H9 (cell line): ENCODE results near the gene CXCR5. TPM values are rescaled to one million over a fixed set of nuclear protein-coding genes. Genes with fewer than 3 reads are reported as not detected.

Source experiments
- DNase-seq: peaks from one replicate; pipeline ENCODE4 v3.0.0-alpha.2; 2017
- H2AFZ ChIP-seq: one replicate; pipeline ENCODE4 v1.6.1; 2013; ENCODE audit warnings: mild to moderate bottlenecking, low read length, control low read depth, moderate library complexity
- H2AK5ac ChIP-seq: 2 replicates; pipeline ENCODE4 v1.6.1; 2013; ENCODE audit warnings: low read length, control low read depth, mixed read lengths; ENCODE audit not compliant: insufficient read length
- H2BK120ac ChIP-seq: one replicate; pipeline ENCODE4 v1.6.1; 2013; ENCODE audit warnings: low read depth, mild to moderate bottlenecking, low read length, control low read depth, inconsistent platforms; ENCODE audit not compliant: poor library complexity, severe bottlenecking
- H2BK12ac ChIP-seq: 2 replicates; pipeline ENCODE4 v1.6.1; 2013; ENCODE audit warnings: low read length, control low read depth, mixed read lengths, low read depth; ENCODE audit not compliant: insufficient read length
- H2BK15ac ChIP-seq: 2 replicates; pipeline ENCODE4 v1.6.1; 2013; ENCODE audit warnings: low read depth, low read length, control low read depth
- H2BK20ac ChIP-seq: one replicate; pipeline ENCODE4 v1.6.1; 2013; ENCODE audit warnings: low read depth, mild to moderate bottlenecking, low read length, control low read depth, inconsistent platforms; ENCODE audit not compliant: poor library complexity, severe bottlenecking
- H2BK5ac ChIP-seq: 2 replicates; pipeline ENCODE4 v1.6.1; 2013; ENCODE audit warnings: low read length, control low read depth, mixed read lengths; ENCODE audit not compliant: insufficient read length
- H3K14ac ChIP-seq: 2 replicates; pipeline ENCODE4 v1.6.1; 2013; ENCODE audit warnings: low read length, control low read depth; ENCODE audit not compliant: insufficient read depth
- H3K18ac ChIP-seq: 2 replicates; pipeline ENCODE4 v1.6.1; 2013; ENCODE audit warnings: low read depth, mild to moderate bottlenecking, mixed read lengths, low read length, control low read depth; ENCODE audit not compliant: insufficient read length
- H3K23ac ChIP-seq: 2 replicates; pipeline ENCODE4 v1.6.1; 2013; ENCODE audit warnings: low read length, control low read depth, mixed read lengths, low read depth; ENCODE audit not compliant: insufficient read length
- H3K23me2 ChIP-seq: 2 replicates; pipeline ENCODE4 v1.6.1; 2013; ENCODE audit warnings: low read depth, mild to moderate bottlenecking, mixed read lengths, low read length, control low read depth; ENCODE audit not compliant: insufficient read length, poor library complexity, severe bottlenecking
- H3K27ac ChIP-seq: 2 replicates; pipeline ENCODE4 v1.5.1; 2013; ENCODE audit warnings: low read length, control low read depth, mixed read lengths, low read depth; ENCODE audit not compliant: insufficient read length
- H3K27me3 ChIP-seq: 2 replicates; pipeline ENCODE4 v1.6.1; 2013; ENCODE audit warnings: low read length, control low read depth, inconsistent platforms; ENCODE audit not compliant: insufficient read depth
- H3K4ac ChIP-seq: 2 replicates; pipeline ENCODE4 v1.6.1; 2013; ENCODE audit warnings: low read depth, mild to moderate bottlenecking, control low read depth, inconsistent platforms, low read length, moderate library complexity
- H3K4me1 ChIP-seq: 2 replicates; pipeline ENCODE4 v1.6.1; 2013; ENCODE audit warnings: low read length, control low read depth, inconsistent platforms; ENCODE audit not compliant: insufficient read depth
- H3K4me2 ChIP-seq: 2 replicates; pipeline ENCODE4 v1.6.1; 2013; ENCODE audit warnings: low read length, control low read depth, mixed read lengths; ENCODE audit not compliant: insufficient read length, insufficient read depth
- H3K56ac ChIP-seq: 2 replicates; pipeline ENCODE4 v1.6.1; 2013; ENCODE audit warnings: low read depth, mild to moderate bottlenecking, mixed read lengths, low read length, control low read depth; ENCODE audit not compliant: insufficient read length
- H3K79me1 ChIP-seq: 2 replicates; pipeline ENCODE4 v1.6.1; 2013; ENCODE audit warnings: low read depth, mild to moderate bottlenecking, moderate library complexity, low read length, control low read depth, inconsistent platforms; ENCODE audit not compliant: insufficient read depth, poor library complexity, severe bottlenecking
- H3K79me2 ChIP-seq: 2 replicates; pipeline ENCODE4 v1.6.1; 2013; ENCODE audit warnings: low read length, control low read depth, inconsistent platforms; ENCODE audit not compliant: insufficient read depth
- H3K9ac ChIP-seq: 2 replicates; pipeline ENCODE4 v1.6.1; 2013; ENCODE audit warnings: low read length, control low read depth, mixed read lengths; ENCODE audit not compliant: insufficient read length; ENCODE audit errors: extremely low read depth
- H3K9me3 ChIP-seq: one replicate; pipeline ENCODE4 v1.6.1; 2013; ENCODE audit warnings: low read depth, low read length, inconsistent platforms; ENCODE audit not compliant: control insufficient read depth
- H3T11ph ChIP-seq: one replicate; pipeline ENCODE4 v1.6.1; 2013; ENCODE audit warnings: mild to moderate bottlenecking, low read length, control low read depth, inconsistent platforms
- H4K20me1 ChIP-seq: one replicate; pipeline ENCODE4 v1.6.1; 2013; ENCODE audit not compliant: control insufficient read depth, insufficient read length, insufficient read depth
- H4K5ac ChIP-seq: 2 replicates; pipeline ENCODE4 v1.6.1; 2013; ENCODE audit warnings: low read depth, mild to moderate bottlenecking, mixed read lengths, low read length, control low read depth; ENCODE audit not compliant: insufficient read length
- H4K8ac ChIP-seq: replicated peaks from 2 replicates; pipeline ENCODE4 v1.6.1; 2013; ENCODE audit warnings: low read length, control low read depth, mixed read lengths, low read depth; ENCODE audit not compliant: insufficient read length
- H4K91ac ChIP-seq: 2 replicates; pipeline ENCODE4 v1.6.1; 2013; ENCODE audit warnings: low read depth, mild to moderate bottlenecking, moderate library complexity, mixed read lengths, low read length, control low read depth; ENCODE audit not compliant: insufficient read length
- H3K27ac Mint-ChIP-seq, 3 experiments: 2 replicates in 2 of 3; 3 replicates in 1 of 3; pipeline ENCODE4 v1.8.0; 2020 to 2021; ENCODE audit warnings: mixed read lengths in 3 of 3, mild to moderate bottlenecking in 1 of 3, moderate library complexity in 1 of 3
- H3K27me3 Mint-ChIP-seq: 2 replicates; pipeline ENCODE4 v1.8.0; 2021; ENCODE audit warnings: low read depth, mild to moderate bottlenecking, moderate library complexity, mixed read lengths
- H3K36me3 Mint-ChIP-seq, 3 experiments: 2 replicates in 2 of 3; 3 replicates in 1 of 3; pipeline ENCODE4 v1.8.0; 2020 to 2021; ENCODE audit warnings: low read depth in 3 of 3, mixed read lengths in 3 of 3; ENCODE audit not compliant: insufficient read depth in 1 of 3
- H3K4me1 Mint-ChIP-seq, 2 experiments: 2 replicates each; pipeline ENCODE4 v1.8.0; 2020; ENCODE audit warnings: mixed read lengths in 2 of 2
- H3K4me3 Mint-ChIP-seq, 2 experiments: 2 replicates in 1 of 2; 3 replicates in 1 of 2; pipeline ENCODE4 v1.8.0; 2020 to 2021; ENCODE audit warnings: mild to moderate bottlenecking in 2 of 2, mixed read lengths in 2 of 2, moderate library complexity in 1 of 2
- H3K9me3 Mint-ChIP-seq, 2 experiments: 2 replicates in 1 of 2; 3 replicates in 1 of 2; pipeline ENCODE4 v1.8.0; 2020; ENCODE audit warnings: mild to moderate bottlenecking in 2 of 2, mixed read lengths in 2 of 2, moderate library complexity in 1 of 2
- CTCF ChIP-seq: fragments of 200-600 bp; sonication (generic); conservative IDR thresholded peaks from 3 replicates; pipeline ENCODE4 v1.8.0; 2021; ENCODE audit warnings: antibody characterized with exemption, mild to moderate bottlenecking
- WGBS: extraction: QIAGEN DNeasy Blood & Tissue Kit; methylation state at CpG from one replicate; pipeline ENCODE4 v1.1.7; 2013; ENCODE audit warnings: missing lambda C conversion rate, low lambda C conversion rate, mixed read lengths; ENCODE audit not compliant: insufficient read length; ENCODE audit errors: extremely low coverage; 5-methylcytosine and 5-hydroxymethylcytosine counted together
- total RNA-seq: library from RNA; stranded (reverse); gene quantifications from 2 replicates; pipeline ENCODE4 v1.2.1, GENCODE V29; 2021

The CXCR5 gene
- total RNA-seq, 1 experiment from 2014 or later, result 0.07 TPM

- H3K18ac ChIP-seq, result no peak overlapping the region
- no peaks in the 10 kb centered on the region for H4K20me1 ChIP-seq
- peaks cover 0 to 3% of the 10 kb centered on the region in 2 experiments; a peak in 1 of 4 replicates for H3K4me1 Mint-ChIP-seq
- H3K36me3 Mint-ChIP-seq, result no peaks in the 10 kb centered on the region
- H2BK20ac ChIP-seq, result no peak overlapping the region
- no peak overlapping the region for H3K9ac ChIP-seq
- no peak for DNase-seq
- H3K9me3 Mint-ChIP-seq, result no peaks in the 10 kb centered on the region; a peak in 1 of 5 replicates
- H2AFZ ChIP-seq, result no peak overlapping the region
- no peaks in the 10 kb centered on the region; the same call in 1 of the 2 replicates for H3K27me3 Mint-ChIP-seq
- no peak overlapping the region for H3K27ac ChIP-seq
- no peak overlapping the region for H2BK12ac ChIP-seq
- no peak overlapping the region for H3T11ph ChIP-seq
- H3K9me3 ChIP-seq, result no peaks in the 10 kb centered on the region
- TF ChIP-seq CTCF, result no peak
- no CpG with 5 or more reads among the region's 5 CpGs for WGBS
- no peak overlapping the region for H3K14ac ChIP-seq
- no peaks in the 10 kb centered on the region for H3K79me2 ChIP-seq
- no peak overlapping the region for H3K56ac ChIP-seq
- H3K4ac ChIP-seq, result no peak overlapping the region
- no peak overlapping the region; a peak in 1 of 7 replicates for H3K27ac Mint-ChIP-seq
- no peaks in the 10 kb centered on the region for H3K23me2 ChIP-seq
- no peak overlapping the region for H4K8ac ChIP-seq
- no peaks in the 10 kb centered on the region for H3K4me1 ChIP-seq
- no peak overlapping the region for H2BK15ac ChIP-seq
- no peak overlapping the region for H3K4me2 ChIP-seq
- no peaks in the 10 kb centered on the region for H3K79me1 ChIP-seq
- no peak overlapping the region for H4K5ac ChIP-seq
- no peak overlapping the region for H3K23ac ChIP-seq
- H3K4me3 Mint-ChIP-seq, result no peak overlapping the region
- H2BK5ac ChIP-seq, result no peak overlapping the region
- H2BK120ac ChIP-seq, result no peak overlapping the region
- no peak overlapping the region for H4K91ac ChIP-seq
- H2AK5ac ChIP-seq, result no peak overlapping the region
- no peaks in the 10 kb centered on the region for H3K27me3 ChIP-seq
Measured at GRCh38 chr11:118857385-118857784, 26.3 kb upstream of the CXCR5 start.
